Lower lobe of right lung (tissue), 2 donors: ENCODE data around the gene MRPS10. TPM values are rescaled to one million over a fixed set of nuclear protein-coding genes. Genes with fewer than 3 reads are reported as not detected.

ENCODE experiments used
- ATAC-seq, 2 donors: fragments of 200-7000 bp; cut with Tn5 transposase; one replicate each; pipeline ENCODE4 v1.9.1; 2020 to 2022; ENCODE audit warnings: mild to moderate bottlenecking in 2 of 2, moderate library complexity in 2 of 2
- DNase-seq: peaks from one replicate; pipeline ENCODE4 v3.0.0-alpha.2; 2020
- H3K27ac ChIP-seq: fragments of 200-600 bp; one replicate; pipeline ENCODE4 v1.8.0; 2022
- H3K27me3 ChIP-seq: fragments of 200-600 bp; one replicate; pipeline ENCODE4 v1.8.0; 2022; ENCODE audit warnings: low read depth
- H3K36me3 ChIP-seq: fragments of 200-600 bp; one replicate; pipeline ENCODE4 v1.8.0; 2022; ENCODE audit warnings: mild to moderate bottlenecking
- H3K4me1 ChIP-seq: fragments of 200-600 bp; one replicate; pipeline ENCODE4 v1.8.0; 2022
- H3K4me3 ChIP-seq: fragments of 200-600 bp; one replicate; pipeline ENCODE4 v1.8.0; 2022; ENCODE audit warnings: mild to moderate bottlenecking
- H3K9me3 ChIP-seq: fragments of 200-600 bp; one replicate; pipeline ENCODE4 v1.8.0; 2022
- intact Hi-C: fragments of 100-400 bp; cut with DNase I; formaldehyde crosslinking; loops from one replicate; pipeline ENCODE4 v1.11.0; 2022
- total RNA-seq: library from RNA; stranded (reverse); fragmentation: NEBNext Ultra II Directional; extraction: Animal tissue kit (Norgen Biotek cat#: 25700); gene quantifications from one replicate; pipeline ENCODE4 v1.2.1, GENCODE V29; 2021
- TF ChIP-seq, protein P1 (sequence below): fragments of 200-600 bp; IDR thresholded peaks from one replicate; pipeline ENCODE4 v1.8.0; 2022; ENCODE audit warnings: antibody characterized with exemption, mild to moderate bottlenecking
- donor health status: DM: no; HTN: yes; CAD: no; lungs with severe emphysema.

MRPS10 gene
- total RNA-seq, 1 donor from 2014 or later = 23.6 TPM

DNA sequence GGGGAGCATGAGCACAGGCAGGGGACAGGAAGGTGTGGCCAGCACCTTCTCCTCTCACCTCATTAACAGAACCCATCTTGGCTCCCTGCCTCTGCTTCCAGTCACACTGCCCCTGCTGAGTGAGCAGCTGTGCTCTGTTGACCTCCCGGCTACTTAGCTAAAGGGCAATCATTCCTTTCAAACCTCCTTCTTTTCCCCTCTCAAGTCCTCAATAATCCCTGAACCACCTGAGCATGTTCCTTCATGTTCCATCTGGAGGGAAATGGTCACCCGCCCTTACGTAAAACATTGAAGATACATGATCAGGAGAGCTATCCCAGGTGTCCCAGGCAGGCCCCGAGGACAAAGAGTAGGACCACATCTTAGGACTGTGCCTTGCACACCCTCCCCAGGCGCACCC, 21.7 kb upstream of the MRPS10 start:
- H3K36me3 ChIP-seq = peaks cover 34% of the 10 kb centered on the region

DNA sequence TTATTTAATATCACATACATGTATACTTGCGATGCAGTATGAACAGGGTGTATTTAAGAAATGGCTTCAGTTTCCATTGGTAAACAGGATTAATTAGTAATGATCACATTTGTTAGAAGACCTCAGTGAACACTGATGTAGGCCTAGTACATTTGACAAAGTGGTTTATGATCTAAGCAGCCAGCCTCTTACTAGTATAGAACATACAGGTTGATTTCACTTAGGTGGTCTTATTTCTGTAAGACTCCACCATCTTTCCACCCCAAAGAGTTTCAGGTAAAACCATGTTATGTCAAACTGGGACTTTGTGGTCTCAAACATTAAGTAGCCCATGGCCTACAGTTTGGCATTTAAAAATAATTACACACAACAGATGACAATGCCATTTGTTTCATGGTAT, 20.2 kb upstream of the MRPS10 start:
- Histone ChIP-seq H3K36me3 (peaks cover 29% of the 10 kb centered on the region), H3K27ac (no peak overlapping the region), H3K9me3 (no peaks in the 10 kb centered on the region), H3K27me3 (no peaks in the 10 kb centered on the region), H3K4me3 (no peak overlapping the region), H3K4me1 (no peaks in the 10 kb centered on the region)
- ATAC-seq (no peak), DNase-seq (no peak)
- TF ChIP-seq, protein P1, sequence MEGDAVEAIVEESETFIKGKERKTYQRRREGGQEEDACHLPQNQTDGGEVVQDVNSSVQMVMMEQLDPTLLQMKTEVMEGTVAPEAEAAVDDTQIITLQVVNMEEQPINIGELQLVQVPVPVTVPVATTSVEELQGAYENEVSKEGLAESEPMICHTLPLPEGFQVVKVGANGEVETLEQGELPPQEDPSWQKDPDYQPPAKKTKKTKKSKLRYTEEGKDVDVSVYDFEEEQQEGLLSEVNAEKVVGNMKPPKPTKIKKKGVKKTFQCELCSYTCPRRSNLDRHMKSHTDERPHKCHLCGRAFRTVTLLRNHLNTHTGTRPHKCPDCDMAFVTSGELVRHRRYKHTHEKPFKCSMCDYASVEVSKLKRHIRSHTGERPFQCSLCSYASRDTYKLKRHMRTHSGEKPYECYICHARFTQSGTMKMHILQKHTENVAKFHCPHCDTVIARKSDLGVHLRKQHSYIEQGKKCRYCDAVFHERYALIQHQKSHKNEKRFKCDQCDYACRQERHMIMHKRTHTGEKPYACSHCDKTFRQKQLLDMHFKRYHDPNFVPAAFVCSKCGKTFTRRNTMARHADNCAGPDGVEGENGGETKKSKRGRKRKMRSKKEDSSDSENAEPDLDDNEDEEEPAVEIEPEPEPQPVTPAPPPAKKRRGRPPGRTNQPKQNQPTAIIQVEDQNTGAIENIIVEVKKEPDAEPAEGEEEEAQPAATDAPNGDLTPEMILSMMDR = no peak
- intact Hi-C loops = no loop called here

More for the DNA sequence above, 21.7 kb upstream of the MRPS10 start:
- intact Hi-C loops = no loop called here
- no peak overlapping the region for H3K4me3 ChIP-seq
- no peak for ATAC-seq
- H3K27me3 ChIP-seq = no peaks in the 10 kb centered on the region
- DNase-seq = no peak
- H3K27ac ChIP-seq = no peak overlapping the region
- no peaks in the 10 kb centered on the region for H3K4me1 ChIP-seq
- H3K9me3 ChIP-seq = no peaks in the 10 kb centered on the region
- TF ChIP-seq, protein P1 = no peak

DNA sequence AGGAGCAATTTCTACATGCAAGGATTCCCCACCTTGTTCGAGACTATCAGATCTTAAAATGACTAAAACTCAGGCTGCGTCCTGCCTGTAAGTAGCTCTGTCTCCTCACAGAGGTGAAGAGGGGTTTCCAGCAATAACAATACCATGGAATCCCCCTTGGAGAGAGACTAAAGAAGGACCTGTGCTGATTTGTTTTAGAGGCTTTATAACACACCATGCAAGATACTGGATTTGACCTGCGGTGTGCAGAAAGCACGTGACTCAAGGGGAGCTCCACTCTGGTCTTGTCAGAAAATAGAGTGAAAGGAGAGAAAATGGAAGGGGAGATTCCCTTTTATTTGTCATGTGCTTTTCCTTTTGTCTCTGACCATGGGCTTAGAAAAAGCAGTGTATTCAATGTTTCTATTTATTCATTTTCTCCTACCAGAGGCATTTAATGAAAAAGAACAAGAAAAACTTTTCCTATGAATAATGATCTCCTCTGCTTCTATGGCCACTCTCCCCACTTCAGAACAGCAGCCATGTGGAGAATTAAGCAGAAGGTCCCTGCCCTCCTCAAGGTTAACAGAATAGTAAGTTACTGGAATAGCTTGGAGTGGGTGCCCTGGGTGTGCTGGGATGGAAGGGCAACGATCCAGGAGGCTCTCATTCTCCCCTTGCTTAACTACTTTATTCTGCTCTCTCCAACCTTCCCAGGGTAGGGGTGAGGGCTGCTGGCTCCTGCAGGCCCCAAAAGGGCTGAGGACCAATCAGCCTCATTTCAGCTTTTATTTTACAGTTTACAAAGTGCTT, 19.2 kb upstream of the MRPS10 start:
- ATAC-seq = no peak
- Histone ChIP-seq H3K27ac (no peak overlapping the region), H3K36me3 (peaks cover 30% of the 10 kb centered on the region), H3K4me3 (no peak overlapping the region), H3K4me1 (no peaks in the 10 kb centered on the region), H3K9me3 (no peaks in the 10 kb centered on the region), H3K27me3 (no peaks in the 10 kb centered on the region)
- intact Hi-C loops = no loop called here
- TF ChIP-seq, protein P1 = no peak
- no peak for DNase-seq

DNA sequence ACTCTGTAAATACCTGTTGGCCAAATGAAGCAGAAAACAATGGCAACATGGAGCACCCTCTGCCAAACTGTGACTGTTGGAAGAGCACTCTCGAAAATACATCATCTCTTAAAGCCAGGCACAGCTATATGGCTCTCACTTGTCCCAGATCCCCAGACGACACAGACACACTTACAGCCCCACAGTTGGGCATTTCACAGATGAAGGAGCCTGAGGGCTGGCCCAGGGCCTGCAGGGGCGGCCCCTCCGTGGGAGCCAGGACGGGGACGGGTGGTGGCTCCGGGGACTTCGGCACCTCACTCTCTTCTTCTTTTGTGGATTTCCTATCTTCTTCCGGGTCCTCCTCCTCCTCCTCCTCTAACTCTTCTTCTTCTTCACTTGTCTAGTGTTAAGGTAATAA, 18.4 kb upstream of the MRPS10 start:
- Histone ChIP-seq H3K36me3 (peaks cover 29% of the 10 kb centered on the region), H3K27ac (no peak overlapping the region), H3K4me1 (no peaks in the 10 kb centered on the region), H3K27me3 (no peaks in the 10 kb centered on the region), H3K9me3 (no peaks in the 10 kb centered on the region), H3K4me3 (no peak overlapping the region)
- ATAC-seq = no peak
- TF ChIP-seq, protein P1 = no peak
- intact Hi-C loops = no loop called here
- no peak for DNase-seq

DNA sequence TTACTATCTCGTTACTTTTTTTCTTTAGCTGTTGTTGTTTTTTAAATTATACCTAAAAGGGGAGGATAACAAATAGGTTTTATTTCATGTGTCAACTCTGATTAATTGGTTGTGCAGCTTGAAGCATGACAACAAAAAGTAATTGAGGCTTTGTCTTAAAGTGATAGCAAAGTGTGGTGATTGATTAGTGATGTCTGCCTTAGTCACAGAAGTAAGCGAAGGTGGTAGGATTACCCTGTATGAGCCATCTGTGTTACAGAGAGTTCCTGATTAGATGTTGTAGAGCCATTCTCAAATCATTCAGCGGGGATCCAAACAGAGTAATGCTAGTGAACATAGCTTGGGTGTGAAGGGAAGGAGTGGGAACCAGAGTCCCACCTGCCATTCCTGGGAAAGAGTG, 14.4 kb upstream of the MRPS10 start:
- Histone ChIP-seq H3K27me3 (no peaks in the 10 kb centered on the region), H3K4me1 (peaks cover 3% of the 10 kb centered on the region), H3K36me3 (peaks cover 40% of the 10 kb centered on the region), H3K27ac (no peak overlapping the region), H3K4me3 (no peak overlapping the region), H3K9me3 (no peaks in the 10 kb centered on the region)
- ATAC-seq (no peak), DNase-seq (no peak)
- TF ChIP-seq, protein P1 = no peak
- intact Hi-C loops = no loop called here
